ENCODE results near the gene VPS45.
"Not testable (repeated sequence)": the region's sequence is repeated elsewhere in the genome, so short reads cannot be mapped to it uniquely, and the experiment has no call there.

VPS45 gene

DNA sequence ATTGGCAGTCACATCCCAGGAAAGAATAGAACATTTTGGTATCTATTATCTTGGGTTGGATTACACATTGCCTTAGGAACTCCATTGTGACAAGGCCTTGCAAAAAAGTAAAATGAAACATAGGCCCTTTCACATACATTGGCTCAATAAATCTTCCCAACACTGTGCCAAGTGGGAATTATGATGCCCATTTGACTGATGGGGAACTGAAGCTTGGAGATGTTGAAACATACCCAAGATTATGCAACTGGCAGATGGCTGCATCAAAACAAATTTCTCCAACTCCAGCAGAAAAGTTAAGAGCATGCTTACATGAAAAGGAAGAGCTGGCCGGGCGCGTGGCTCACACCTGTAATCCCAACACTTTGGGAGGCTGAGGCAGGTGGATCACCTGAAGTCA, 109.0 kb downstream of the VPS45 start:
- H3K4me3 ChIP-seq, result no peak overlapping the region
- H3K27ac ChIP-seq, result no peak overlapping the region

GRCh38 chr1:150178548-150178947, 111.0 kb downstream of the VPS45 start:
- no peak overlapping the region for H3K4me3 ChIP-seq
- H3K27ac ChIP-seq, result no peak overlapping the region

GRCh38 chr1:150179867-150180266, 112.3 kb downstream of the VPS45 start:
- Histone ChIP-seq H3K27ac (no peak overlapping the region), H3K4me3 (no peak overlapping the region)

- Histone ChIP-seq H3K27ac (peak overlapping the region in 1 of 21 experiments; percentile 24), H3K4me3 (no peak overlapping the region)
Observed at GRCh38 chr1:150180474-150180873, 112.9 kb downstream of the VPS45 start.

- H3K4me3 ChIP-seq, result no peak overlapping the region
- H3K27ac ChIP-seq, result no peak overlapping the region
Observed at GRCh38 chr1:150182247-150182646, 114.7 kb downstream of the VPS45 start.

DNA sequence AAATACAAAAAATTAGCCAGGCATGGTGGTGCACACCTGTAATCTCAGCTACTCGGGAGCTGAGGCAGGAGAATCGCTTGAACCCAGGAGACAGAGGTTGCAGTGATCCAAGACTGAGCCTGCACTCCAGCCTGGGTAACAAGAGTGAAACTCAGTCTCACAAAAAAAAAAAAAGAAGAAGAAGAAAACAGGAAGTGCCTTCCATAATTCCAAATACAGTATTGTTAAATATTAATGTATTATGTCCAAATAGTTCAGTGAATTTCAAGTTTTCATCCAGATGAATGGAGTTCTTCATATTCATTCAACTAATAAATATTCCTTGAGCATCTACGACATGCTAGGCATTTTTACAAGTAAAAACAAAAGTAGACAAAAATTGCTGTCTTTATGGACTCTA, 115.5 kb downstream of the VPS45 start:
- Histone ChIP-seq H3K27ac (peak overlapping the region in 3 of 21 experiments; percentile 6 to 51 (median 33)), H3K4me3 (no peak overlapping the region)

GRCh38 chr1:150185481-150185880, 117.9 kb downstream of the VPS45 start:
- Histone ChIP-seq H3K27ac (no peak overlapping the region), H3K4me3 (no peak overlapping the region)

- H3K4me3 ChIP-seq, result not testable (repeated sequence)
- H3K27ac ChIP-seq, result peak overlapping the region in 5 of 21 experiments; percentile 26 to 66 (median 64)
Observed at GRCh38 chr1:150186438-150186788, 118.8 kb downstream of the VPS45 start.

DNA sequence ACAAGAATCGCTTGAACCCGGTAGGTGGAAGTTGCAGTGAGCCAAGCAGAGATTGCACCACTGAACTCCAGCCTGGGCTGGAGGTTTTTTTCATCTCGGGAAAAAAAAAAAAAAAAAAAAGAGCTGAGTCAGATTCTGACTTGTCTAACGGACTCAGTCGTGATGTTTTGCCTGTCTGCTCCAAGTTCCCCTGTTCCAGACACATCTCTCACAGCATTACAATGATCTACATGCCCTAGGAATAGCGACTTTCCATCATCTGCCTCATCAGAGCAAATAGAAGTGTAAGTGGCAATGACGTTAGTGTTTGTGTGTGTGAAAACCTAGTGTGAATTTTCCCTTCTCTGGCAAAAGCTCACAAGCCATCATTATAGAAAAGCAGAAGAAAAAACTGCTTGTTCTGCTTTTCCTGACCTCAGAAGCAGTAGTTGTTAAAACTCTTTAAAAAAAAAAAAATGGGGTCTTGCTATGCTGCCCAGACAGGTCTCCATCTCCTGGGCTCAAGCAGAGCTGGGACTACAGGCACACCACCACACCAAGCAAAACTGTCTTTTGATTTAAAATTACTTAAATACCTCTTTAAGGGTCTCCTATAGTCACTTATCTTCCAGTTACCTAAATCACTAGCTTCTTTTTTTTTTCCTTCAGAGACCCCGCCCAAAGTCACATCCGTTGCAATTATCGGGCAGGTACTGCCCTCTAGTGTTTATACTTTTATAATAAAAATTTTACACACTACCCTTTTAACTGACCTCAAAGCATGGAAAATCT, 119.4 kb downstream of the VPS45 start:
- H3K4me3 ChIP-seq, result peak overlapping the region in 1 of 7 experiments; percentile 3
- peak overlapping the region in 7 of 21 experiments; percentile 3 to 66 (median 49) for H3K27ac ChIP-seq

DNA sequence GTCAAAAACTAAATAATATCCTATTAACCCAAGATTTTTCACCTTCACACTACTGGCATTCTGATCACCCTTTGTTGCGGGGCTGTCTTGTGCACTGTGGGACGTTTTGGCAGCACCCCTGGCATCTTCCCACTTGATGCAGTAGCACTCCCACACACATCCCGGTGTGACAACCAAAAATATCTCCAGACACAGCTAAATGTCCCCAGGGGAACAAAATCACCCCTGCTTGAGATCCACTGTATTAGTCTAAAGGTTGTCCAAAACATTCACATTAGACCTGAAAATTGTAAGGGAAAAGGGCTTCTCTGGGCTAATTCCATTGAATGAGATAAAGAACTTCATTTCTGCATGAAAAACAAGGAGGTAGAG, 120.0 kb downstream of the VPS45 start:
- Histone ChIP-seq H3K27ac (peak overlapping the region in 1 of 21 experiments; percentile 3), H3K4me3 (no peak overlapping the region)

- H3K27ac ChIP-seq, result no peak overlapping the region
- no peak overlapping the region for H3K4me3 ChIP-seq
Observed at GRCh38 chr1:150192012-150192411, 124.4 kb downstream of the VPS45 start.

DNA sequence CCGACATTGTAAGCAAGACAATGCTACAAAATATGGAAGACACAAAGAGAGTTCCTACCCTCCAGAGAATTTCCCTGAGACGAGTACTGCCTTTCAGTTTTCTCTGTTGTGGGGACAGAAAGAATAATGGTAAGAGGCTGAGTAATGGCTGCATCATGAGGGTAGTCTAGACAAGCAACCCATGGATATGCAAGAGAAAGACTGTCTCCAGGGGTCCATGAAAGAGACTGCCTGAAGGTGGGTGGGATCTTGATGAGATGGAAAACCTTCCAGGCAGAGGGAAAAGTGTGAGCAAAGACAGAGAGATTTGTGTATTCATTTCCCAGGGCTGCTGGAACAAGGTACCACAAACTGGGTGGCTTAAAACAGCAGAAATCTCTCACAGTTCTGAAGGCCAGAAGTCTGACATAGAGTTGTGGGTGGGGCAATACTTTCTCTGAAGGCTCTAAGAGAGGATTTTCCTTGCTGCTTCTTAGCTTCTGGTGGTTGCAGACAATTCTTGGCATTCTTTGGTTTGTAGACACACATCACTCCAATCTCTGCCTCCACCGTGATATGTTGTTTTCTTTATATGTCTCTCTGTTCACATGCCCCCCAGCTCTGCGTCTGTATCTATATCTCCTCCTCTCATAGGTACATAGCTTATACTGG, 126.9 kb downstream of the VPS45 start:
- H3K4me3 ChIP-seq, result no peak overlapping the region
- no peak overlapping the region for H3K27ac ChIP-seq

All from skin epidermis (tissue), 12 donors.